NCI-H774 (cell line): ENCODE results near the gene KASH5.
"Not testable (repeated sequence)": the region's sequence is repeated elsewhere in the genome, so short reads cannot be mapped to it uniquely, and the experiment has no call there.

Source experiments
- DNase-seq: peaks from one replicate; lab custom pipeline; 2025; lab: John Stamatoyannopoulos, UW

Gene KASH5

GRCh38 chr19:49438261-49438660 is 50.2 kb downstream of the KASH5 start:
- DNase-seq: no peak

GRCh38 chr19:49439836-49440235 is 51.8 kb downstream of the KASH5 start:
- no peak for DNase-seq

GRCh38 chr19:49440439-49441209 is 52.6 kb downstream of the KASH5 start:
- no peak for DNase-seq

DNA sequence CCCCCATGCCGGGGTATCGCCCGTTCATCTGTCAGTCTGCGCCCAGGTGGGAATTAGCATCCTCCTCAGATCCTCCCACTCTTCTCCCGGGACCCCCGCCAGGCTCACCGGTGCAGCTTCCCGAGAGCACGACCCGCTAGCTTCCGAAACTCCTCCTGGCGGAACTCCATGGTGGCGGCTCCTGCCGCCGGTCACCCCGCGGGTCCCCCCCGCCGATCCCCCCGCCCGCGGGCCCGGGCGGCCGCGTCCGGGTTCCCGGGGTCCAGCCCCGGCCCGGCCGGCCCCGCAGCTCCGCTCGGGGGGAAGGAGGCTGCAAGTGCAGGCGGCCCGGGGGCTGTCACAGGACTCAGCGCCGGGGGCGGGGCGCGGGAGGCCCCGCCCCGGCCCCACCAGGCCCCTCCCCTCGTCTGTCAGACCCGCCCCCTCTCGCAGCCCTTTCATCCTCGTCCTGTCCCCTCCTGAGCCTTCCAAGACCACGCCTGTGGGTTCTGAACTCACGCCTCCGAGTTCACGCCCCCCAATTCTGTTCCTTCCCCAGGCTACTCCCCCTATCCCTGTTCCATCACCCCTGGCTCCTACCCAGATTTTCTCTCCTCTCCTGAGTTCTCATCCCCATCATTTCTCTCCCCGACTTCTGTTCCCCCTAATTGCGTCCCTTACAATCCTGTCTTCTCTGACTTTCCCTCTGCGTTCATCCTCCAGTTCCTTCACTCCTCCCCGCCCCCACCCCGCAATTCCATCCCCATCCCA is 53.3 kb downstream of the KASH5 start, which contains the start of gene SLC17A7:
TSS of gene SLC17A7 (minus strand) at position 318 of the 750 bp plus-strand sequence. CDS start at position 170, 148 bp downstream.
- no peak for DNase-seq

GRCh38 chr19:49441960-49442350 is 53.9 kb downstream of the KASH5 start:
- no peak for DNase-seq

- peak; percentile 55 for DNase-seq
These were observed 54.3 kb downstream of the KASH5 start for GRCh38 chr19:49442354-49442753.

GRCh38 chr19:49442771-49443365 is 54.8 kb downstream of the KASH5 start:
- DNase-seq: peak; percentile 91

DNA sequence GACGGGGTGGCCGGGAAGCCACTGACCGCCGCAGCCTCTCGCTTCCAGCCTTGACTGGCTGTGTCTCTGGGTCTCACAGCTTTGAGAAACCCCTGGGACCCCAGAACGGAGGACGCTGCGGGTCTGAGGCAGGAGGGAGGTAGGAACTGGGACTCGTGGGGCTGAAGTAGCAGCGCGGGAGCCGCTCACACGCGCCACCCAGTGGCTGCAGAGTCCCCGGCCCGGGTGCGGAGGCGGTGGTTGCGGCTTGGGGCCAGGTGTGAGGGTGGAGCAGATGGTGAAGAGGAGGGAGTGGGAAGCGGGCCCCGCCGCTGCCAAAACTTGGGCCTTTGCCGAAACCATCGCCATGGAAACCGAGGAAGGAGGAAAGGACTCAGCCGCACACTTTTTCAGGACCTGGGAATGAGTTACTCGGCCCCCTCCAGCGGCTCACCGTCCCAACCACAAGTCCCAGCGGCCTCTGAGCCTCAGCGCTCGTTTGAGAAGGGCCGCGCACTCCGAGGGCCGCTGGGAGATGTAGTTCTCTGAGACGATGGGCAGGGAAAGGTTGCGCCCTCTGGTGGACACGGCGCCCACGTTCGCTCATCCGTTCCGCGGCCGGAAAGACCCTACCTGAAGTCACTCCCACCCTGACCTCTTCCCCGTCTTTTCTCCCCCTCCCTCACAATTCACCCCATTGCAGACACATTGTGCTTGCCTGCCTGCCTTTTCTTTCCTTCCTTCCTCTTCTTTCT is 55.5 kb downstream of the KASH5 start:
- DNase-seq: peak; percentile 93

DNA sequence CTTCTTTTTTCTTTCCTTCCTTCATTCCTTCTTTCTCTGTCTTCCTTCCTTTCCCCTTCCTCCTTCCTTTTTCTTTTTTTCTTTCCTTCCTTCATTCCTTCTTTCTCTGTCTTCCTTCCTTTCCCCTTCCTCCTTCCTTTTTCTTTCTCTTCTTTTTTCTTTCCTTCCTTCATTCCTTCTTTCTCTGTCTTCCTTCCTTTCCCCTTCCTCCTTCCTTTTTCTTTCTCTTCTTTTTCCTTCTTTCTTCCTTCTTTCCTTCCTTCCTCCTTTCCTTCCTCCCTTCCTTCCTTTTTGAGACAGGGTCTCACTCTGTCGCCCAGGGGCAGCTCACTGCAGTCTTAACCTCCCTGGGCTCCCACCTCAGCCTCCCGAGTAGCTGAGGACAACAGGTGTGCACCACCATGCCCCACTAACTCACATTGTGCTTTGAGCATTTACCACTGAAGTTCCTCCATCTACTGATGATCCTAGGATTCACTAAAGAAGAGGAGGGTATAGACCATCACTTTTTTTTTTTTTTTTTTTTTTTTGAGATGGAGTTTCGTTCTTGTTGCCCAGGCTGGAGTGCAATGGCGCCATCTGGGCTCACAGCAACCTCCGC is 56.2 kb downstream of the KASH5 start:
- not testable (repeated sequence) for DNase-seq

DNA sequence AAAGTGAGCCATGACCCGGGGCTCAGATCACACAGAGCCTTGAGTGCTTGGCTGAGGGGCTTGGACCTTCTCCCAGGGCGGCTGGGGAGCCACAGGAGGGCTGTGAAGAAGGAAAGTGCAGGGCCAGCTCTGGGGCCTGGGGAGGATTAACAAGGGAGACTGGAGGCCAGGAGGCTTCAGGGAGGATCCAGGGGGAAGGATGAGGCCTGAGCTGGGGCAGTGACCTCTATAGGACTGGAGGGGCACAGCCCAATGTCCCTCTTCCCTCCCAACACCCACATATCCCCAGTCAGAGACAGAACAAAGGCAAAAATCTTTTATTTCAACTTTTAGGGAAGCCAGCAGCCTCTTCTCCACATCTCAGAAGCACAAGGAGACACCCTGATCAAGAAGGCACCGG is 57.9 kb downstream of the KASH5 start:
- DNase-seq: no peak

DNA sequence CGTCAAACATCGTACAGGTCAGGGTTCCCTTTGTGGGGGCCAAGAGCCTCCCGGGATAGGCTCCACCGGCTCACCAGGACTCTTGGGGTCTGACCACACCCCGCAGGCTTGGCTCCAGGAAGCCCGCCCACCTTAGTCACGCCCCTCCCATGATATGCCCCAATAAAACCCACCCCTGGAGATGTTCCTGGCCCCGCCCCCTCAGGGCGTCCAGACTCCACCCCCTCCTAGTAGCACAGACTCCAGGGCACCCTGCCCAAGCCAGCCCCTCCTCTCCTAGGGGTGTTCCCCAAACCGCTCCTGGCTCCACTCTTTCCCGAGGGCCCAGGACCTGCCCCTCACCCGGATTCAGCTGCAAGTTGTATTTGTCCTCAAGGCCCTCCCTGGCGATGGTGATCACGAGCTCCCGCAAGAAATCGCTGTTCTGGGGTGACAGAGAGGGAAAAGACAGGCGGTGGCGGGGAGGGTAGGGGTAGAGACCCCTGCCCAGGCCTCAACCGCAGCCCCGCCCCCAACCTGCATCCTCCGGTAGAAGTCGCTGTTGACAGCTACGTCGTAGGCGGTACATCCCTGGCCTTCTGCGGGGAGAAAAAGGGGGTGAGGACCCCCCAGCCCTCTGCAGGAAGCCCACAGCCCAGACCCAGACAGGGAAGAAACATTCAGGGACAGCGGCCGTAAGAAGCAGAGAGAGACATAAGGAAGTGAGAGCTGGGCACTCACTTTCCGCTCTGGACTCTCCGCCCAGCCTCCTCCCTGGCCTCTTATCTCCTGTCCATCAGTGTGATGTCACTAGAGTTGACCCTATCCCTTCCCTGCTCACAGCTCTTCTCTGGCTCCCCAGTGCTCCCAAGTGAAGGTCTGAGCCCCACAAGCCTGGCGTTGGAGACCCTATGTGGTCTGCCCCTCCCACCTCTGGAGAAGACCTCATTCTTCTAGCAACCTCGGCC is 59.7 kb downstream of the KASH5 start:
- DNase-seq: no peak

DNA sequence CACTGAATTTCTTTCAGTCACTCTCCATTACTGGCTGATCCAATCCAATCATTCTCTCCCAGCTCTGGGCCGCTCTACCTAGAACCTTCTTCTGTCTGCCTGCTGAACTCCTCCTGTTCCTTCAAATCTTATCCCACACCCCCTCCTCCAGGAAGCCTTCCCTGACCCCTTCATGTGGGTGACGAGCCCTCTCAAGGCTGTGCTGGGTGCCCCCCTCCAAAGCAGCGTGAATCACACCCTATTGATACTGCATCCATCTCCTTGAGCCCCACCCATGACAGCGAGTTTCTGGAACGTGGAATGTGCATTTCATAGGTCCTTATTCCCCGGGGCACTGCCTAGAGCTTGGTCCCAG is 60.4 kb downstream of the KASH5 start:
- no peak for DNase-seq

DNA sequence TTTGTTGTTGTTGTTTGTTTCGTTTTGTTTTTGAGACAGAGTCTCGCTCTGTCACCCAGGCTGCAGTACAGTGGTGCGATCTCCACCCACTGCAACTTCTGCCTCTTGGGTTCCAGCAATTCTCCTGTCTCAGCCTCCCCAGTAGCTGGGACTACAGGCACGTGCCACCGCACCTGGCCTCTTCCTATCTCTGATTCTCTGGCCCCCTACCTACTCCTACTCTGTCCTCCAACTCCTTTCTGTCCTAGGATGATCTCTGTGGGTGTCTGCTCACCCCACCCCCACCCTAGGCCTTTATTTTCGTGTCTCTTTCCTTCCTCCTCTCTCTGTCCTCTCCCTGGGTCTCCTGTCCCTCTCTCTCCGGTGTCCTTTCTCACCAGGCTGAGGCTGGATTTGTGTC is 62.4 kb downstream of the KASH5 start:
- no peak for DNase-seq

- DNase-seq: peak; percentile 98
These were observed 63.6 kb downstream of the KASH5 start, which contains the start of gene PIH1D1 for GRCh38 chr19:49451430-49452181. PIH1D1 (minus strand) TSS chr19:49451814; CDS start chr19:49451574, 240 bp downstream.

- DNase-seq: peak; percentile 96
These were observed 65.1 kb downstream of the KASH5 start, which contains the start of gene ALDH16A1 for GRCh38 chr19:49453013-49453756. ALDH16A1 (plus strand) TSS chr19:49453225; CDS start chr19:49453332, 107 bp downstream.

- DNase-seq: no peak
These were observed 65.8 kb downstream of the KASH5 start for GRCh38 chr19:49453757-49454240.

DNA sequence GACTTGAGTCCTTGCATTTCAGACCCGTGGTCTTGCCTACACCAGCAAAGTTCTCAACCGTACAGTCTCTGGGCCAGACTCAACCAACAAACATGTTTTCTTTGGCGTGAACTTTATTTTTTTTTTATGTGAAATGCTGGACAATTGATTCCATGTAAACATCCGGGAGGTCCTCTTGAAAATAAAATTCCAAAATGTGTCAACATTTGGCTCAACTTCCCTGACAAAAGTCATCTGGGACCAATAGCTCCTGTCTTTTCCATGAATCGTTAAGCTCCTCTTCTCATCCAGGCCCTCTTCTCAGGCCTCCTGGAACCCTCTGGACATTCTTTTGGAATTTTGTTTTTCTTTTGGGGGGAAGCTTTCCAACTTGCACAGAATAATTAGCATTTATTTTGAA is 67.7 kb downstream of the KASH5 start:
- DNase-seq: no peak

DNA sequence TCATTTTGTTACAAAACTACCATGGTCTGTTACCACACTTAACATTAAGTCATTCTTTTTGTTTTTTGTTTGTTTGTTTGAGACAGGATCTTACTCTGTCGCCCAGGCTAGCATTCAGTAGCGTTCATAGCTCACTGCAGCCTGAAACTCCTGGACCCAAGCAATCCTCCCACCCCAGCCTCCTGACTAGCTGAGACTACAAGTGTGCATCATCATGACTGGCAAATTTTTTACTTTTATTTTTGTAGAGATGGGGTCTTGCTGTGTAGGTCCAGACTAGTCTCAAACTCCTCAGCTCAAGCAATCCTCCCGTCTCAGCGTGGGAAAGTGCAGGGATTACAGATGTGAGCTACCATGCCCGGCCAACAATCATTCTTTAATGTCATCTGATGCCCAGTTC is 68.3 kb downstream of the KASH5 start:
- no peak for DNase-seq

DNA sequence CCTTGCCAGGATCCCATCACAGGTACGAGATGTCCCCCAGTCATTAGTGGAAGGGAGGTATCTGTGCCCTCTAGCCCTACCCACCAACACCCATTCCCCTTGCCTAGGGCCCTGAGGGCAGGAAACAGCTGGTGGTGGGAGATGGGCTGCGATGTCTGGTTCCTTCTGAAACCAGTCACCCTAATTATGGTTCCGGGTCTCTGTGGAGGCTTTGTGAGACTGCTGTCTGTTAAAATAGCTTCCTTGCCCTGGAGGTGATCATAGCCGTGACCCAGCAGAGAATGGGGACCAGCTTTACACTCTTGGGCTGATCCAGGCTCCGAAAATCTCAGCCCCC is 70.5 kb downstream of the KASH5 start:
- no peak for DNase-seq
